Urothelium cell line (cell line): ENCODE measurements around the gene BBS1.
"Not testable (repeated sequence)": the region's sequence is repeated elsewhere in the genome, so short reads cannot be mapped to it uniquely, and the experiment has no call there.

ENCODE experiments used
- DNase-seq: peaks from one replicate; pipeline ENCODE4 v3.0.0; 2011; ENCODE audit warnings: low spot score, mixed read lengths
- FAIRE-seq: peaks from 2 replicates; lab custom pipeline; 2011; peaks lifted over from hg19 to GRCh38; lab: Jason Lieb, UNC

The BBS1 gene

GRCh38 chr11:66510990-66511339 is 530 bp downstream of the BBS1 start:
- DNase-seq (no peak), FAIRE-seq (no peak)

DNA sequence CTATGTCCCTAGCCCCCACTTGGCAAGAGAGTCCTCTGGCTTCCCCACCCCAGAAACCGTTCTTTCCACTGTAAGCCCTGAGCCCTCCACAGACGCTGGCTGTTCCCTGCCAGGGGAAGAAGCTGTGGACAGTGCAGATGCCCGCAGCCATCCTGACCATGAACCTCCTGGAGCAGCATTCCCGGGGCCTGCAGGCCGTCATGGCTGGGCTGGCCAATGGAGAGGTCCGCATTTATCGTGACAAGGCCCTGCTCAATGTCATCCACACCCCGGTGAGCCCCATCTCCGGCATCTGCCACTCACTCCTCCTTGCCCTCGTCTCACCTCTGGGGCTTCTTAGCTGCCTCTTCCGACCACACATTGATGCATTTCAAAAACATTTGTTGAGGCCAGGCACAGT is 13.2 kb downstream of the BBS1 start:
- no peak for FAIRE-seq
- DNase-seq: no peak

- DNase-seq (no peak), FAIRE-seq (no peak)
Measured at GRCh38 chr11:66524304-66525040, 14.0 kb downstream of the BBS1 start.

GRCh38 chr11:66529069-66529468 is 18.6 kb downstream of the BBS1 start:
- no peak for DNase-seq
- FAIRE-seq: no peak

DNA sequence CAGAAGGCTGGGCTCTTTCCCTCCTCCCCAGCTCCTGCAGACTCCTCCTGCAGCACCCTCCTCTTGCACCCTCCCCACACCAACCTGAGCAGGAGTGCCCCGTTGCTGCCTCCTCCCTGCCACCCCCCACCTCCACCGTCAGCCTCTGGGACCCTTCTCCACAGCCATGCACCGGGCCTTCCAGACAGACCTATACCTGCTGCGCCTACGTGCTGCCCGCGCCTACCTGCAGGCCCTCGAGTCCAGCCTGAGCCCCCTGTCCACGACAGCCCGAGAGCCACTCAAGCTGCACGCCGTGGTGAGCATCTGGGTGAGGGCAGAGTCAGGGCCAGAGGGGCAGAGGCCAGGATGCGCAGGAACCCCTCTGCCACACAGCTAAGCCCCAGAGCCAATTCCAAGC is 19.2 kb downstream of the BBS1 start:
- no peak for FAIRE-seq
- no peak for DNase-seq

GRCh38 chr11:66530927-66531709 is 20.7 kb downstream of the BBS1 start:
- DNase-seq (no peak), FAIRE-seq (no peak)

DNA sequence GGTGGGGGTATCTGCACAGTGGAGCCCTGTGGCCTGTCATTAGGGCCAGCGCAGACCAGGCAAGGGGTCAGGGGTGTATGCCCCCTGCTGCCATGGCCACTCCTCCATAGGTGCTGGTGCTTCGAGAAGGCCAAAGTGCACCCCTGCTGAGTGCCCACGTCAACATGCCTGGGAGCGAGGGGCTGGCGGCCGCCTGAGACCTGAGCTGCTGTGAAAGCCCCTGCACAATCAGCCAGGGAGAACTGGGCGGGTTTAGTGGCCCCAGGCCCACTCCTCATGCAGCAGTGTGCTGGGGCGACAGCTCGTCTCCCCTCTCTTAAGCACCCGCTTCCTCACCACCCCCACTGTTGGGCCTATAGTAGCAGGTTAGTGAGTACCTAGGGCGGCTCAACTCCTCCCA is 21.4 kb downstream of the BBS1 start:
- FAIRE-seq: no peak
- DNase-seq: no peak

DNA sequence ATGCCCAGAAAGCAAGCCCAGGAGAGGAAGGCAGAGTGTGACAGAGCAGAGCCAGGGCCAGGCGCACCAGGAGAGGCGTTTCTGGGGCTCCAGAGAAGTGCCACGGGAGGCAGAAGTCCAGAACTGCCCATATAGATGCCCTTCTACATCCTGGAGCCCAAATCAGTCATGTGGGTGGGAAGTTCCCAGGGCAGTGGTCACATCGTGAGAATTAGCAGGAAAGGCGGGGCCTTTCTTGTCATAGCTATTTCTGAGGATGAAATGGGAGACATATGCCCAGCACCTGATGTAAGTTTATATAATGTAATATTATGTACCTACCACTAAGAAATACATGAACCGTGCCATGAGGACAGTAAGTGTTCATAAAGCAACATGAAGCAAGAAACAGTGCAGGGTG is 22.3 kb downstream of the BBS1 start:
- FAIRE-seq: no peak
- DNase-seq: no peak

DNA sequence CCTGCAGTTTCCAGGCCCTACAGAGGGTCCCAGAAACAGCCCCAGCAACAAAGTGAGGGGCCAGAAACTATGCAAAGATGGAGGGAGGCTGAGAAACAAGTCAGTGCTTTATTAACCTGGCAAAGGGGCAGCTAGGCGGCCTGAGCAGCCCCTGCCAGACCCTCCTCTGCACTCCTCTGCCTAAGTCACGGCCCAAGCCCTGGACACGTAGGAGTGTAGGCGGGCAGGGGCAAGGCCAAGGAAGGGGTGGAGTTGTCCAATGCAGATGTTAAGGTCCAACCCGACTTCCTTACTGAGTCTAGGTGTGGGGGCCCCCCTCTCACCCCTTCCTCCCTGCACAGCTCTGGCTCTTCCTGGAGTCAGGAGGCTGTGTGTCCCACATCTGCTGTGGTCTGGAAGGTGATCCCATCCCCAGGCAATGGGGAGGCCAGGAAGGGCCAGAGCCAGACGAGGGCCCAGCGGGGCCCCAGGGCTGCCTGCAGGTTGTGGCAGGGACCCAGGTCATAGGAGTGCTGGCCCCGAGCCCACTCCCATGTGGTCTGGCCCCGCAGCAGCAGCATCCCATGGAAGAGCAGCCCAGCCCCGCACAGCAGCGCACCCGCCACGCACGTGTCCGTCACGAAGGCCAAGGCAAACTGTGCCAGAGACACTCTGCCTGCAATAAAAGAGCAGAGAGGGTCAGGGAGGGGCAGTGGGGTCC is 28.9 kb downstream of the BBS1 start:
- no peak for DNase-seq
- no peak for FAIRE-seq

DNA sequence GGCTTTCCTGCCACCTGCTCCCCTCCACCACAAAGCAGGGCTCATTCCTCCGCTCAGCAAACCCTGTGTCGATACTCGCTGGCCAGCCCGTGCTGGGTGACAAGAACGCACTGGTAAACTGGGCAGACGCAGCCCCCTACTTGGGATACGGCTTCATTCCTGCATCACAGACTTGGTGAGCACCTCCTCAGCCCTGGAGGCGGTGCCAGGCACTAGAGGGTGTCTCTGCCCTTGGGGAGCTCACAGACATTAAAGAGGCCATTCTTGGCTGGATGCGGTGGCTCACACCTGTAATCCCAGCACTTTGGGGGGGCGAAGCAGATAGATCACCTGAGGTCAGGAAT is 29.4 kb downstream of the BBS1 start:
- no peak for DNase-seq
- no peak for FAIRE-seq

DNA sequence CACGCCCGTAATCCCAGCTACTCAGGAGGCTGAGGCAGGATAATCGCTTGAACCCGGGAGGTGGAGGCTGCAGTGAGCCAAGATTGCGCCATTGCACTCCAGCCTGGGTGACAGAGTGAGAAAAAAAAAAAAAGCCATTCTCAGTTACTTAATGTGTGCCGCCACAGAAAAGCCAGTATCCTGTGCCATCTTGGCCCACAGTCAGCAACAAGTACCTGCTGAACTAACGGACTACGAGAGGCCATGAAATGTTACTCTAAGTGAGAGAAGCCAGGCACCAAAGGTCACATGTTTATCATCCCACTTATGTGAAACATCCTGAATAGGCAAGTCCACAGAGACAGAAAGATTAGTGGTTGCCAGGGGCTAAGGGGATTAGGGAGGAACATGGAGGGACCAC is 30.2 kb downstream of the BBS1 start:
- not testable (repeated sequence) for FAIRE-seq, DNase-seq

DNA sequence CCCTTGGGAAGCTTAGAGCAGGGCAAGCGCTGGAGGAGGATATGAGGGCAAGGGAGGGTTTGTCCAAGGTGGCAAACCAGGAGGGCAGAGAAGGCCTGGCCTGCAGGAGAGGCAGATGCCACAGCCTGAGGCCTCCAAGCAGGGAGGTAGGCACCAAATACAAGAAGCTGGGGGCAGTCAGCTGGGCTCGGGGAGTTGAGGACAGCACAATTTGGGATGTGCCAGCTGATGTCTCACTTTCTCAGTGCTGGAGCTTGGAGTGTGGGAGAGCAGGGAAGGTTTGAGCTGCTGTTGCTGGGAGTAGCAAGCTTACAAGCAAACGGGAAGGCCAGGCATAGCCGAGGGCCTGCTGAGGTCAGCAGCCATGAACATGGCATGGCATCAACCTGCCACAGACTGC is 31.5 kb downstream of the BBS1 start:
- no peak for FAIRE-seq

GRCh38 chr11:66542362-66542761 is 31.9 kb downstream of the BBS1 start:
- peak; percentile 44 for FAIRE-seq
- DNase-seq: no peak

More for the DNA sequence above, 31.5 kb downstream of the BBS1 start:
- no peak for DNase-seq

GRCh38 chr11:66543263-66544107 is 33.0 kb downstream of the BBS1 start:
- DNase-seq: no peak
- FAIRE-seq: no peak

DNA sequence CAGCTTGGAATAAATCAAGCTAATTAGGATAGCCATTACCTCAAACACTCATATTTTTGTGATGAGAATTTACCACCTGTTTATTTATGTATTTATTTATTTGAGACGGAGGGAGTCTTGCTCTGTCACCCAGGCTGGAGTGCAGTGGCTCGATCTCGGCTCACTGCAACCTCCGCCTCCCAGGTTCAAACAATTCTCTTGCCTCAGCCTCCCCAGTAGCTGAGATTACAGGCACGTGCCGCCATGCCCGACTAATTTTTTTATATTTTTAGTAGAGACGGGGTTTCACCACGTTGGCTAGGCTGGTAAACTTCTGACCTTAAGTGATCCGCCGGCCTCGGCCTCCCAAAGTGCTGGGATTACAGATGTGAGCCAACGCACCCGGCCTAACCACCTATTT is 34.5 kb downstream of the BBS1 start:
- FAIRE-seq, DNase-seq: not testable (repeated sequence)

- DNase-seq (peak; percentile 99), FAIRE-seq (no peak)
Measured at GRCh38 chr11:66545701-66546367, 35.4 kb downstream of the BBS1 start, which contains the start of gene ZDHHC24. Gene ZDHHC24, minus strand, starts transcription at chr11:66546048. Its CDS starts 45 bp downstream, at chr11:66546003.

DNA sequence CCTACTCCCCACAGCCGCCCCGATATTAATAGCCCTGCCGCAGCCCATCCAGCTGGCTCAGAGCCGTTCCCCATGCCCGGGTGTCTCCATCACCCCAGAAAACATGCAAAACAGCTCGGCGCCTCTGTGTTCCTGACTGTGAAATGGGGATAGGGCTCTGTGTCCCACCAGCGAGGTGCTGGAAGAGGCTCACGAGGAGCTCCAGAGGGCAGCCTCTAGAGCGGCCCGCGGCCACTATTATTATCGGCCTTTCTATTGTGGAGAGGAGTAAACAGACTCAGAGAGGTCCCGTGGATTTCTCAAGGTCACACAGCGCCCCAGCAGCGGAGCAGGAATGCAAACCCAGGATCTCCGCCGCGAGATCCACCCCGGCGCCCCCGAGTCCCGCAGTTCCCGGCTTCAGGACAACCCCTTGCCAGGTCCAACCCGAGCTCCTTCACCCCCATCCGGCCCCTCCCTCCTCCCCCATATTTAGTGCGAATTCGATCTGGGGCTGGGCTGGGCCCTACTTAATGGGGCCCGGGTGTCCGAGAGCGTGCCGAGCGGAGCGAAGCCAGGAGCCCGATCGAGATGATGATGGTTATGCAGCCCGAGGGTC is 36.0 kb downstream of the BBS1 start, which contains the start of gene ACTN3:
ACTN3 (plus strand) TSS at position 536 of the 598 bp plus-strand sequence; CDS start at position 571, 35 bp downstream.
- FAIRE-seq: no peak
- no peak for DNase-seq

DNA sequence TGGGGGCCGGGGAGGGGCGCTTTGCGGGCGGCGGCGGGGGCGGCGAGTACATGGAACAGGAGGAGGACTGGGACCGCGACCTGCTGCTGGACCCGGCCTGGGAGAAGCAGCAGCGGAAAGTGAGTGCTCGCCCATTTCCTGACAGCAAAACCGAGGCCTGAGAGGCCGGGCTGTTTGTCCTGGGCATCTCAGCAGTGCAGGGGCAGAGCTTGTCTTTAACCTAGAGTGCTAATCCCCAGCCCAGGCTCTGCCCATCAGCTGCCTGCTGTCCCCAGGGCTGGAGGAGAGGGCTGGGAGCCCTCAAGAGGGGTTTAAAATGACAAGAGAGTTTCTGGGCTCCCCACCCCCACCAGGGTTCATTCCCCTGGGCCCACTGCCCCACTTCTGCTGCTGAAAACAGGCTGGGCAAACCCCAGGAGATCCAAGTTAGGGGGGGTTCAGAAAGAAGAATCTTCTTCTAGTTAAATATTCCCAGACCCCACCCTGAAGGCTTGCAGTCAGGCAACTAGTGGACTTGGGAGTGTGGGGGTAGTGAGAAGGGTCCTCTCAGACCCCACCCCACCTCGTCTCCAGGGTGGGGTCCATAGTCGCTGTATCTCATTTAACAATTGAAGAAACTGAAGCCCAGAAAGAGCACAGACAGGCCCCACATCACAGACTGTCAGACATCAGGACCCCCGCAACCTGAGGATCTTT is 36.7 kb downstream of the BBS1 start:
- DNase-seq: no peak
- FAIRE-seq: no peak

- DNase-seq: no peak
- FAIRE-seq: no peak
Measured at GRCh38 chr11:66547662-66548009, 37.2 kb downstream of the BBS1 start.
